Activated CD8-positive, alpha-beta memory T cell treated with anti-CD3 and anti-CD28 coated beads, Interleukin-2, amount 10 ng/mL, durations not matched to agents 7 days and 5 days (primary cell): Measurements from ENCODE around the gene CDC42EP3. TPM values are rescaled to one million over a fixed set of nuclear protein-coding genes. Genes with fewer than 3 reads are reported as not detected.

ENCODE experiments used
- ATAC-seq: fragments of 150-1000 bp; cut with Tn5 transposase; one replicate; pipeline ENCODE4 v1.10.0; 2021; ENCODE audit warnings: moderate library complexity
- CTCF ChIA-PET: fragments of 350-600 bp; sonication (Branson Sonifier 250); formaldehyde crosslinking; loops from one replicate; lab custom pipeline; 2021; ENCODE audit warnings: antibody characterized with exemption; lab: Charles Lee
- DNase-seq: peaks from one replicate; pipeline ENCODE4 v3.0.0-alpha.2; 2020
- H3K27ac Mint-ChIP-seq: one replicate; pipeline ENCODE4 v1.8.0; 2021; ENCODE audit warnings: mild to moderate bottlenecking, mixed read lengths
- H3K27me3 Mint-ChIP-seq: one replicate; pipeline ENCODE4 v1.8.0; 2021; ENCODE audit warnings: mixed read lengths
- H3K36me3 Mint-ChIP-seq: one replicate; pipeline ENCODE4 v1.8.0; 2021; ENCODE audit warnings: mild to moderate bottlenecking, mixed read lengths
- H3K4me1 Mint-ChIP-seq: one replicate; pipeline ENCODE4 v1.8.0; 2021; ENCODE audit warnings: mixed read lengths
- H3K4me3 Mint-ChIP-seq: one replicate; pipeline ENCODE4 v1.8.0; 2021; ENCODE audit warnings: mild to moderate bottlenecking, moderate library complexity, mixed read lengths
- H3K9me3 Mint-ChIP-seq: one replicate; pipeline ENCODE4 v1.8.0; 2022; ENCODE audit warnings: low read depth, mixed read lengths
- total RNA-seq, 2 experiments: library from RNA; stranded (reverse); gene quantifications; one replicate each; pipeline ENCODE4 v1.2.3, GENCODE V29; 2021

CDC42EP3 gene, protein sequence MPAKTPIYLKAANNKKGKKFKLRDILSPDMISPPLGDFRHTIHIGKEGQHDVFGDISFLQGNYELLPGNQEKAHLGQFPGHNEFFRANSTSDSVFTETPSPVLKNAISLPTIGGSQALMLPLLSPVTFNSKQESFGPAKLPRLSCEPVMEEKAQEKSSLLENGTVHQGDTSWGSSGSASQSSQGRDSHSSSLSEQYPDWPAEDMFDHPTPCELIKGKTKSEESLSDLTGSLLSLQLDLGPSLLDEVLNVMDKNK
- total RNA-seq, result 10 to 100 TPM; 27.6 to 32.5 TPM

DNA sequence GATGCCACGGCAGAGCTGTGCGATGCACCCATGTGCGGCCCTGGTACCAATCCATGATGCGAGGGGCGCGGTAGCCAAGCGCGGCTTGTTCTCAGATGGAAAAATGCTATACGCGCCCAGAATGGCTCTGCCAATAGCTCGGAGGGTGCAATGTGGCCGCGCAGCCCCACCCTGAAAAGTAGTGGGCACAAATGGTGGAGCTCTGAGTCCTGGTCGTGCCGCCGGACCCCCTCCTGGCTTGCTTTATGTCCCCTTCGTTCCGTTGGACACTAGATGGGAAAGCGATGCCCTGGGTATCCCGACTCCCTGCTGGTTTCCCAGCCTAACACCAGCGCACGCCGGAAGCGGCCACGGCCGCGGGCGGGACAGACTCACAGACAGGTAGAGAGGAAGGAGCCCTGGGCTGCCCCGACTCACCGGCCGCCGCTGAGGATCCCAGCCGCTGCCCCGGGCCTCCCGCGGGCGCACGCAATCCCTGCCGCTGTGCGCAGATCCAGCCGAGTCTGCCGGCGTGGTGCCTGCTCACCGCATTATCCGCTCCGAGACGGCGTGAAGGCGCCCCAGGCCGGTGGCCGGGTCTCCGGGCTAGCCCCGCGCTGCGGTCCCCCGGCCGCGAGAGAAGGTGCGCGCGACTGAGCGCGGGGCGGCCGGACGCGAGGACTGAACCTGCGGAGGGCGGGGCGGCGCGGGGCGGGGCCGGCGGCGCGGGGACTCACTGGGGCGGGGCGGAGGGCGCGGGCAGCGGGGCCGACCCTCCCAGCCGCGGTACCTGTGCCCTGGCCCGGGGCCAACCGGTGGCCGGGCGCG is at the start of gene CDC42EP3:
TSS of gene CDC42EP3 (minus strand) at position 634 of the 807 bp plus-strand sequence. CDS start 25,055 bp downstream, outside the sequence.
- H3K4me3 Mint-ChIP-seq, result peak within 1 kb of the TSS; percentile 86
- H3K27me3 Mint-ChIP-seq, result no peaks in the 10 kb centered on the region
- ATAC-seq (peak; percentile 77), DNase-seq (peak; percentile 78)
- peaks cover 39% of the 10 kb centered on the region for H3K4me1 Mint-ChIP-seq
- CTCF ChIA-PET, result interaction anchor here (0.7 to 2.9 kb wide), 18 partner anchors 9 to 275 kb away, joined by 3 to 14 read pairs (median 4); no protein-coding TSS in a partner anchor
- no peaks in the 10 kb centered on the region for H3K9me3 Mint-ChIP-seq
- H3K27ac Mint-ChIP-seq, result peak within 1 kb of the TSS; percentile 84
- H3K36me3 Mint-ChIP-seq, result peaks cover 17% of the 10 kb centered on the region

DNA sequence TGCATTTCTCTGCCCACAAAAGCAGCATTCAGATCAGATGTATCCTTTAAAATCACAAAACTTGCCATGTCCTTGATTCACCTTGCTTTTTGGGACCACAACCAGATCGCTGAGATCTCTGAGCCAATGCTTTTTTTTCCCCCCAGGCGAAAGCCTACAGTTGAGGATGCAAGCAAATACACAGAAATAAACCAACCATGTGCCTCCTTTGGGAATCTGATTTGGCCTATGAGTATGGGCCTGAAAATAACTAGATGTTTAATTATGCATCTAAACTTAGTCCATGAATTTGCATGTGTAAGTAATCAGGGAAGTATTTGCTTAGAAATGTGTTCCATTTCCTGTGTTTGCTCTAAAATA is 49.7 kb upstream of the CDC42EP3 start:
- no peak overlapping the region for H3K27ac Mint-ChIP-seq
- no peak overlapping the region for H3K4me3 Mint-ChIP-seq
- CTCF ChIA-PET, result no interaction called here
- no peak for ATAC-seq
- H3K4me1 Mint-ChIP-seq, result no peaks in the 10 kb centered on the region
- peaks cover 3% of the 10 kb centered on the region for H3K36me3 Mint-ChIP-seq
- H3K27me3 Mint-ChIP-seq, result no peaks in the 10 kb centered on the region
- H3K9me3 Mint-ChIP-seq, result peaks cover 5% of the 10 kb centered on the region
- DNase-seq, result no peak

DNA sequence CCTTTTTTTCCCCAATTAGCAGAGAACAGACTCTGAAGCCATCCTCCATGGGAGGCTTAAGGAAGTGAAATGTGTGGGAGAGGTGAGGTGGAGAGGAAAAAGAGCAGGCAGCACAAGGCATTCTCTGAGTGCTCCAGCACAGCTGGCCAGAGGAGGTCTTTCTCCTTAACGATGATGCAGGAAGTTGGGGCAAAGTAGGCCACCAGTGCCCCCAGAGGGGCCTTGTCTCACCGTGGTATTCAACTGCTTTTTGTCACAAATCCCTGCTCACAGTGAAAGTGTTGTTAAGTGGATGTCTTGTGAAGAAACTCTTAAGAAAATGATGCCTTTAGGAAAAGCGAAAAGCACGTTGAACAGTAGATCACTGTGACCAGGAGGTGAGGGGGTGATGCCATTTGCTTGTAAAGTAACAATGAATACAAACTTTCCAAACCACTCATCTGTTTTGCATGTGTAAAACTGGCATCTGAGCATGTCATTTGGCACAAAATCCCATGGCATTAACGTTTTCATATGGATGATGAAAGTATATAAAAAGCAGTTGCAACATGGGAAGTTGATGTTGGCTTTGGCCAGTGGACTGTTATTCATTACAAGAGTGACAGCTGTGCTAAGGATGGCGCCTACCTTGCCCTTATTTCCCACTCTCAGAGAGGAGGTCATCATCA is 49.2 kb upstream of the CDC42EP3 start:
- no peaks in the 10 kb centered on the region for H3K27me3 Mint-ChIP-seq
- no peaks in the 10 kb centered on the region for H3K4me1 Mint-ChIP-seq
- H3K9me3 Mint-ChIP-seq, result peaks cover 10% of the 10 kb centered on the region
- ATAC-seq (no peak), DNase-seq (no peak)
- no peak overlapping the region for H3K4me3 Mint-ChIP-seq
- no peak overlapping the region for H3K27ac Mint-ChIP-seq
- peaks cover 6% of the 10 kb centered on the region for H3K36me3 Mint-ChIP-seq
- CTCF ChIA-PET, result no interaction called here

DNA sequence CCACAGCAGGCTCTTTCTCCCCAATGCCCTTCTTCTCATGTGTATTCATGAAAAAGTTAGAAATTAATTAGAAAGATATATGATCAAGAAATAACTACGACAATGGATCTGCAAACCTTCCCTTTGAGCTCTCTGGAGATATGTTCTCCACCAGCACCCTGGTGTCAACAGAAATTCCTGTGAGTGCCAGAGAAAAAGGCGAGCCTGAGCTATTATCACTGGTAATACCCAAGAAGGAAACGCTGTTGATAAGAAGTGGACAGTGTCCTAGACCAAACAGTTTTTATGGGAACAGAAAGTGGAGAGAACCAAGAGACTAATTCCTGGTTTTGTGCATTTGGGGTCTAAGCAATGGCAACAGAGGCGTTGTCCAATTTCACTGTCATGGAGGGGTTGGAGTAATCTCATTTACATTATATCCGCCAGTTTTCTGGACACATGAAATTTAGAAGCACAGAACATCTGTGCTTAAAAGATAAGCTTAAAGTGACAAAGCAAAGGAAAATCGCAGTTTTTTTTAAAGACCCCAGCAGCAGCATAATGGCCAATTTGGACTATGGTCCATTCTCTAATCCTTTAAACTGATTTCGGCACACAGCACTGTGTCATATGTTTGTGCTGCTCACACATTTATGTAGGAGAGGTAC is 47.2 kb upstream of the CDC42EP3 start:
- H3K4me1 Mint-ChIP-seq, result peaks cover 8% of the 10 kb centered on the region
- peaks cover 13% of the 10 kb centered on the region for H3K9me3 Mint-ChIP-seq
- H3K4me3 Mint-ChIP-seq, result no peak overlapping the region
- H3K36me3 Mint-ChIP-seq, result peaks cover 21% of the 10 kb centered on the region
- no peak overlapping the region for H3K27ac Mint-ChIP-seq
- CTCF ChIA-PET, result interaction anchor here (0.9 to 1.4 kb wide), 2 partner anchors 71 to 159 kb away, joined by 3 to 4 read pairs; no protein-coding TSS in a partner anchor
- no peaks in the 10 kb centered on the region for H3K27me3 Mint-ChIP-seq
- DNase-seq (no peak), ATAC-seq (no peak)

DNA sequence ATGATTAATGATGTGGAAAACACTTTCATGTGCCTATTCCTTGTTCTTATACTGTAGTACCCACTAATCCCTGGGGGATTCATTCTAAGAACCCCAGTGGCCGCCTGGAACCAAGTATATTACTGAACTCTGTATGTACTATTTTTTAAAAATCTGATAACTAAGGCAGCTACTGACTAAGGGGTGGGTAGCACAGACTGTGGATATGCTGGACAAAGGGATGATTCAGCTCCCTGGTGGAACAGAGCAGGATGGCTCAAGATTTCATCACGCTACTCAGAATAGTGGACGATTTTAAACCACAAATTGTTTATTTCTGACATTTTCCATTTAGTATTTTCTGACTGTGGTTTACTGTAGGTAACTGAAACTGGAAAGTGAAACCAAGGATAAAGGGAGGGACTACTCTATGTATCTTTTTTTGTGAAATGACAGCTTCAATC is 41.8 kb upstream of the CDC42EP3 start:
- DNase-seq (peak; percentile 44), ATAC-seq (peak; percentile 62)
- Mint-ChIP-seq H3K9me3 (peaks cover 11% of the 10 kb centered on the region), H3K27me3 (no peaks in the 10 kb centered on the region), H3K36me3 (peaks cover 24% of the 10 kb centered on the region), H3K4me3 (no peak overlapping the region), H3K4me1 (peaks cover 35% of the 10 kb centered on the region), H3K27ac (peak overlapping the region; percentile 73)
- CTCF ChIA-PET, result interaction anchor here (0.8 to 1.3 kb wide), 2 partner anchors 164 to 317 kb away, joined by 3 read pairs; no protein-coding TSS in a partner anchor

DNA sequence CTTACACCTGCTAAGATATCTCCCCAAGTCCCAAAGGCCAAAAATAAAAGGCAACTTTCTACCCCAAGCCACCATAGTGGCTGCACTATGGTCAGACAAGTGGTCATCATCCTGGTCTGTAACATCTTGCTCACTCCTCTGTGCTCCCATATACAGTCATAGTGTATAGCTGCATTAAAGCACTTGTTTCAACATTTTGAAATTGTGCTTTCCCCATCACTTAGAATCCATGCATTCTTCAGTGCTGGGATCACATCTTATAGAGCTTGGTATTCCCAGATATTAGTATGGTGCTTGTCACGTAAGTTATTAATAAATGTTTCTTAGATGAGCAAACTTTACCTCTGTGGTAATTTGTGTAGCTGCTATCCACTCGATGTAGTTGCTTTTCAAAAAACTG is 40.4 kb upstream of the CDC42EP3 start:
- H3K27ac Mint-ChIP-seq, result peak overlapping the region; percentile 82
- peak overlapping the region; percentile 39 for H3K4me3 Mint-ChIP-seq
- DNase-seq (no peak), ATAC-seq (peak; percentile 25)
- CTCF ChIA-PET, result interaction anchor here (0.9 to 1.5 kb wide), 2 partner anchors 29 to 33 kb away, joined by 3 to 4 read pairs; no protein-coding TSS in a partner anchor
- peaks cover 11% of the 10 kb centered on the region for H3K9me3 Mint-ChIP-seq
- H3K27me3 Mint-ChIP-seq, result no peaks in the 10 kb centered on the region
- peaks cover 42% of the 10 kb centered on the region for H3K4me1 Mint-ChIP-seq
- peaks cover 24% of the 10 kb centered on the region for H3K36me3 Mint-ChIP-seq

DNA sequence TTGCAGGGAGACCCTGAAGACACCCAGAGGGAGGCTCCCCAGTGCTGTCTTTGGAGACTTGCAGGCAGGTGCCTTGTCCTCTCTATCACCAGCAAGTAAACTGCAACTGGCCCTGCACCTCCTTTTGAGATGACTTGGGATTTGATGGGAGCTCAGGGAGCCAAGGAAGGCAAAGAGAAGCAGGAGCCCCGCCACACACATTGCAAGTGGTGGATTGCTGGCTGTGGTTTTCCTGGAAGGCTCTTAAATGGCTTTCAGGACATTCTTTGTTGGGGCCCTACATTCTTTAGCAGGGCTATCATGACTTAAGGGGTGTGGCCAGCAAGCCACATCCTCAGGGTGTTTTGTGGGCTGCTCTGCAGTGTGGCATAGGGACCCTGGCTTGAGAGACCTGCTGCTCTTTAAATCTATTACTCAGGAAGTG is 39.9 kb upstream of the CDC42EP3 start:
- CTCF ChIA-PET, result interaction anchor here (0.9 to 1.5 kb wide), 2 partner anchors 28 to 32 kb away, joined by 3 to 4 read pairs; no protein-coding TSS in a partner anchor
- ATAC-seq (peak; percentile 92), DNase-seq (peak; percentile 87)
- Mint-ChIP-seq H3K36me3 (peaks cover 22% of the 10 kb centered on the region), H3K27ac (peak overlapping the region; percentile 82), H3K4me1 (peaks cover 47% of the 10 kb centered on the region), H3K27me3 (no peaks in the 10 kb centered on the region), H3K4me3 (peak overlapping the region; percentile 39), H3K9me3 (peaks cover 9% of the 10 kb centered on the region)

DNA sequence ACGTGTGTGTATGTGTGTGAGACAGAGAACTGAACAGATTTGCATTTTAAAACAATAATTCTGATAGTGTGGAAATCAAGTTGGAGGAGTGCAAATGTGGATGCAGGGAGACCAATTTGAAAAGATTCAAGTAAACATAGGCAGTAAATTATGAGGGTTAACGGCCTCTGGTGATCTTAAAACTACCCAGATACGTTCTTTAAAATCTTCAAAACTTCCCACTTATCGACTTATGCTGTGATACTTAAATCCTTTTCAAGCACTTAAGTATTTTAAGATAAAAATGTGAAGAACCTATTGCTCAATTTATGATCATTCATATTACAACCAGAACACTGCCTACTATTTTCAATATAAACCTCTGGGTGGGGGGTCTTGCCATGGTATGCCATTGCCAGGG is 37.7 kb upstream of the CDC42EP3 start:
- no peak overlapping the region for H3K27ac Mint-ChIP-seq
- CTCF ChIA-PET, result no interaction called here
- no peak overlapping the region for H3K4me3 Mint-ChIP-seq
- peaks cover 5% of the 10 kb centered on the region for H3K36me3 Mint-ChIP-seq
- ATAC-seq, result no peak
- no peak for DNase-seq
- peaks cover 49% of the 10 kb centered on the region for H3K4me1 Mint-ChIP-seq
- H3K27me3 Mint-ChIP-seq, result no peaks in the 10 kb centered on the region
- peaks cover 1% of the 10 kb centered on the region for H3K9me3 Mint-ChIP-seq

DNA sequence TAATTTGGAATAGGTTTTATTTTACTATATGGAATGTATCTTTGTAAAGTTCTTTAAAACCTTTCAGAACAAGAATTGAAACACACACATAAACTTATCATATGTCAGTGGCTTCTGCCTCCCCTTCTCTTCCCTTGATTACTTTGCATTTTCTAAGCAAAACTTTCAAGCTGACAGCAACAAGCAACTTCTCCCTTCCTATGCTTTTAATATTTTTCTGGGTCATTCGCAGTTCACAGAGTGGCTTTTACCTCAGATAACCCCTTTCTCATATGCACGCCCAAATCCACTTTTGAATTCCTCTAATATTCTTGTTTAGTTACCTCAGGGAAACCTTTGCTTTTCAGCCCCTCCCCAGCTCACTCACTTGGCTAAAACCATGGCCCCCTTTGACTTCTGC is 36.7 kb upstream of the CDC42EP3 start:
- CTCF ChIA-PET, result no interaction called here

DNA sequence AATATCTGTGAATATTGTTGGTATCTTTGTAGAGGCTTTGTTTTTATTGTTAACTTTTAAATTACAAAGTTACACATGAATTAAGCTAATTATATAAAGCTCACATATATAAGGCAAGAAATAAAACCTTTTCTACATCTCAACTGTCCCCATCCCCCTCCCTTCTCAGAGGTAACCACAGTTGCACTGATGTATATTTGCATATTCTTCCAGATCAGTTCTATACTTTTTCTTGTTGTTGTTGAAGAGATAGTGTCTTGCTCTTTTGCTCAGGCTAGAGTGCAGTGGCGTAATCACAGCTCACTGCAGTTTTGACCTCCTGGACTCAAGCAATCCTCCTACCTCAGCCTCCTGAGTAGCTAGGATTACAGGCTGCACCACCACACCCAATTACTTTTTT is 36.0 kb upstream of the CDC42EP3 start:
- Mint-ChIP-seq H3K36me3 (no peaks in the 10 kb centered on the region), H3K27me3 (no peaks in the 10 kb centered on the region), H3K4me1 (peaks cover 38% of the 10 kb centered on the region), H3K9me3 (peaks cover 2% of the 10 kb centered on the region), H3K27ac (no peak overlapping the region), H3K4me3 (no peak overlapping the region)
- DNase-seq (no peak), ATAC-seq (no peak)
- CTCF ChIA-PET, result no interaction called here

More for the DNA sequence above, 36.7 kb upstream of the CDC42EP3 start:
- H3K36me3 Mint-ChIP-seq, result peaks cover 3% of the 10 kb centered on the region
- H3K4me1 Mint-ChIP-seq, result peaks cover 42% of the 10 kb centered on the region
- H3K27me3 Mint-ChIP-seq, result no peaks in the 10 kb centered on the region
- ATAC-seq (no peak), DNase-seq (no peak)
- peaks cover 2% of the 10 kb centered on the region for H3K9me3 Mint-ChIP-seq
- H3K27ac Mint-ChIP-seq, result no peak overlapping the region
- no peak overlapping the region for H3K4me3 Mint-ChIP-seq

DNA sequence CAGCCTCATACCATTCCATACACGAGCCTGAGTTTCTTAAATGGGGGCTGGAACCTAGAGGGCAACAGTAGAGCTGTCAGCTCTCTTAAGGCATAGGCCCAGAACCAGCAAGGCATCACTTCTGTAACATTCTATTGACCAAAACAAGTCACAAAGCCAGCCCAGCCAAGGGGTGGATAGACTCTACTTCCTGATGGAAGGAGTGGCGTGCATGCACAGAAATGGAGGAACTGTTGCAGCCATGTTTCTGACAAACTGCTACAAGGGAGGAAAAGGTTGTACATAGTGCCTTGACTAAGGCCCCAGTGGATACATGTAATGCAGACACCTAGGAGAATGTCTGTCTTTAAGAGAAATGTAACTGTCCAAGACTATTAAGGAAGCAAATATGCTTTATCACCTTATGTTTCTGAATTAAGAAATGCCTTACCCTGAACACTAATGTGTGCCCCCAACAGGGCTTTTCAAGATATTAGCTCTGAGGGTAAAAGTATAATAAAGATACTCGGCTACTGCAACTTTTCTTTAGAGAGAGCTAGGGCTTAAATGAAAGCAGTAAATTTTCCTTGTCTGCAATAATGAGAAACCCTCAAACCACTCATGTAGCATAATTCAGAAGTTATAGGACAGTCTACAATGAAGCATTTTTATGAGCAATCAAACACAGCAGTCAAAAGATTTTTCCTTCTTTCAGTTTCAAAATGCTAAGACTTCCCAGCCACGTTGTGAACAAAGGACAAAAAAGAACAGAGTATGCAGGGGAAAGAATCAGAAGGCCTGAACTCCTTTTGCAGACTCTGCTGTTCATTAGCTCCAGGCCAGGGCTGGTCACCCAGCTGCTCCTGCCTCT is 35.1 kb upstream of the CDC42EP3 start:
- DNase-seq (no peak), ATAC-seq (no peak)
- Mint-ChIP-seq H3K4me1 (peaks cover 31% of the 10 kb centered on the region), H3K27ac (peak overlapping the region; percentile 60), H3K36me3 (peaks cover 6% of the 10 kb centered on the region), H3K27me3 (no peaks in the 10 kb centered on the region), H3K9me3 (peaks cover 5% of the 10 kb centered on the region), H3K4me3 (no peak overlapping the region)
- CTCF ChIA-PET, result no interaction called here

DNA sequence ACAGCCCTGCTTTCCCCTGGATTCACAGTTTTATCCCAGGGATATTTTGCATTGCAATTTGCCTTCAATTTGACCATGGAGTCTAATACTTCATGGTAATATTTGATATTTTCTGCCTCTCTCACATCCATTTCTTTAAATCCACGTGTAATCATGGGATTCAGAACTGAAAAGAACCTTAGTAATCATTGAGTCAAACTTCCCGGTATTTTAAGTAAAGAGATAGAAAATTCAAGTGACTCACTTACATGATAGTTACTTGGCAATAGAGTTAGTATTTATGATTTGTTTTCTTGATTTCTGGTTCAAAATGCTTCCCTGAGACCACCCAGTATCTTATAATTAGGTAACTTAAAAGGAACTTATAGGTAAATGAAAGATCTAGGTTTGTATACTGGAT is 33.7 kb upstream of the CDC42EP3 start:
- Mint-ChIP-seq H3K4me1 (peaks cover 20% of the 10 kb centered on the region), H3K4me3 (no peak overlapping the region), H3K9me3 (peaks cover 10% of the 10 kb centered on the region), H3K36me3 (peaks cover 11% of the 10 kb centered on the region), H3K27me3 (no peaks in the 10 kb centered on the region), H3K27ac (no peak overlapping the region)
- CTCF ChIA-PET, result no interaction called here
- ATAC-seq (no peak), DNase-seq (no peak)
